IPS-11a (cell line): ENCODE measurements around the gene RPS6KL1.
A peak's percentile ranks its signal among the peaks of the same experiment; 100 is the strongest.

Experiments
- H3K4me3 ChIP-seq: one replicate; pipeline ENCODE4 v1.5.1; 2013; ENCODE audit warnings: low read depth, low read length, control low read depth

The RPS6KL1 gene

DNA sequence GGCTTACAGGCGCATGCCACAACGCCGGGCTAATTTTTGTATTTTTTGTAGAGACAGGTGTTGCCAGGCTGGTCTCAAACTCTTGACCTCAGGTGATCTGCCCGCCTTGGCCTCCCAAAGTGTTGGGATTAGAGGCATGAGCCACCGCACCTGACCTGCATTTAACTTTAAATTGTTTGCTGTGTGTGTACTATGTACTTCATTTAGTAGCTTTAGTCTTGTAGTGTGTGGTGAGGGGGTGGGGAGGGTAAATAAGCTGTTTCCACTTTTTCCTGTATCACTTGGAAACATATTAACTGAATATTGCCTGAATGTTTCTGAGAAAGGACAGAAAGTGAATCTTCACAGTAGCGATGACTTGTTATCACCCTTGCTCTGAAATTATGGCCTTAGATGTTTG, 32.8 kb downstream of the RPS6KL1 start:
- H3K4me3 ChIP-seq = no peak overlapping the region

DNA sequence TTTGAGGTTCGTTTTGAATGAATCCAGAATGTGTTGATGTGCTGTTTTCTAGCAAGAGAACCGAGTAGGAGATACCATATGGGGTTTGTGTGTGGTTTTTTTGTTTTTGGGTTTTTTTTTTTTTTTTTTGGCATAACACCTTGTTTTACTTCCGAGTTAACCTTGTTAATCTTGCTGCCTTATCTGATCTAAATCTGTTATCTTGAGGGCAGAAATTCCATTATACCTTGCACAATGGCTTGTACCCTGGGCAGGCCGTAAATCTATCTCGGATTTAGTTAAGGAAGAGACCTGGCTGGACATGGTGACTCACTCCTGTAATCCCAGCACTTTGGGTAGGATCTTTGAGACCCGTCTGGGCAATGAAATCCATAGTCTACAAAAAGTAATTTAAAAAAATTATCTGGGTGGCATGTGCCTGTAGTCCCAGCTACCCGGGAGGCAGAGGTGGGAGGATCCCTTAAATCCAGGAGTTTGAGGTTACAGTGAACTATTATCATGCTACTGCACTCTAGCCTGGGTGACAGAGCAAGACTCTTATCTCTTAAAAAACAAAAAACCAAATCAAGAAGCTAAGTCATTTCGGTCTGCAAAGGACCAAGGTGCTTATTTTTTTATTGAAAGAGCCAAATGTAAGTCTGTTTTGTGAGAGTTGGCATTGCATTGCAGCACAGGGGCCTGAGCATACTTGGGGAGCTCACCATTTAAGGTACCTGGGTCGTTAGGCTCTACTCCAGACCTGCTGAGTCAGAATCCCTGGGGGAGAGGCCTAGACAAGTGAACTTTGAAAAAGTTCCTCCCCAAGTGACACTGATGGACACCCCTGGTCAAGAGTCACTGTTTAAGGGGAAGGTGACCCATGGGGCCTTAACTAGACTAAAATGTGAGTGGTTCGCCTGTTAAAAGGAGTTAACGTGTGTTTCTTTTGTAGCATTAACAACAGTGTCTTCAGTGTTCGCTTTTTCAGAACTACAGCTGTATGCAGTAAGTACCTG, 34.6 kb downstream of the RPS6KL1 start:
- H3K4me3 ChIP-seq = no peak overlapping the region

GRCh38 chr14:74886001-74886400, 37.1 kb downstream of the RPS6KL1 start:
- no peak overlapping the region for H3K4me3 ChIP-seq

DNA sequence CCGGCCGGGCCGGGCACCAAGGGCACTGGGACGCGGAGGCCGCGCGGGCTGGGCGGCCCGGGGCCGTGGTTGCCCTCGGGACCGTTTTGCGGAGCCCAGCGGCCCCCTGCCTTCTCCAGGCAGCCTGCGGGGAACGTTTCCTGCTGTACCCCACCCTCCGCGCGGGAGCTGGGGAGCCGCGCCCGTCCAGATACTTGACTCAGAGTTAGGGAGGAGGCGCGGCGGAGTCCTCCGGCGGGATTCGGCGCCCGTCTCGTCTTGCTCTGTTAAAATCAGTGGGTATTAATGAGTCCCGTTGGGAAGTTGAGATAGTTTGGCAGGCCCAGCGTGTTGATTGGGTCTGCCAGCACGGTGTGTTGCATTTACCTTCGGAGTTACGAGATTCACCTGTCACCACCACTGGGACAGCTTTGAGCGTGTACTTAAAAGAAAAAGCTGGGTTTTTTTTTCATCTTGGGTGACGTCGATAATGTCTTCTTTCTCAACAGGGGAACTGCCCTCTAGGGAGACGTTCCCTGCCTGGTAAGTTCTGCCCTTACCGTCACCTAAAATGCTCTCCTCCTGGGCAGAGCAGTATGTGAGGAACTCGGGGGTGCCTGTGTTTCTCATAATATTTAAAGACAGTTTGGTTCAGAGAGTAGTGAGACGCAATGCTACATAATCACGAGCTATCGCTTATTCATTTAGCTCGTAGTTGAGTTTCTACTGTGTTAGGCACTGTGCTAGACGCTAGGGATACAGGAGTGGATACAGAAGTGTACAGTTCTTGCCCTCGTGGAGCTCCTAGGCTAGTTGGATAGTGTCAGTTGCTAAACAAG, 40.7 kb downstream of the RPS6KL1 start:
- H3K4me3 ChIP-seq = peak overlapping the region; percentile 86

GRCh38 chr14:74881431-74882102, 41.5 kb downstream of the RPS6KL1 start, which contains the start of gene DLST:
Gene DLST (plus strand): TSS chr14:74881916. CDS start chr14:74881954, 38 bp downstream.
- peak within 1 kb of the TSS; percentile 86 for H3K4me3 ChIP-seq

- H3K4me3 ChIP-seq = no peak overlapping the region
Measured at GRCh38 chr14:74879427-74880182, 43.5 kb downstream of the RPS6KL1 start.

DNA sequence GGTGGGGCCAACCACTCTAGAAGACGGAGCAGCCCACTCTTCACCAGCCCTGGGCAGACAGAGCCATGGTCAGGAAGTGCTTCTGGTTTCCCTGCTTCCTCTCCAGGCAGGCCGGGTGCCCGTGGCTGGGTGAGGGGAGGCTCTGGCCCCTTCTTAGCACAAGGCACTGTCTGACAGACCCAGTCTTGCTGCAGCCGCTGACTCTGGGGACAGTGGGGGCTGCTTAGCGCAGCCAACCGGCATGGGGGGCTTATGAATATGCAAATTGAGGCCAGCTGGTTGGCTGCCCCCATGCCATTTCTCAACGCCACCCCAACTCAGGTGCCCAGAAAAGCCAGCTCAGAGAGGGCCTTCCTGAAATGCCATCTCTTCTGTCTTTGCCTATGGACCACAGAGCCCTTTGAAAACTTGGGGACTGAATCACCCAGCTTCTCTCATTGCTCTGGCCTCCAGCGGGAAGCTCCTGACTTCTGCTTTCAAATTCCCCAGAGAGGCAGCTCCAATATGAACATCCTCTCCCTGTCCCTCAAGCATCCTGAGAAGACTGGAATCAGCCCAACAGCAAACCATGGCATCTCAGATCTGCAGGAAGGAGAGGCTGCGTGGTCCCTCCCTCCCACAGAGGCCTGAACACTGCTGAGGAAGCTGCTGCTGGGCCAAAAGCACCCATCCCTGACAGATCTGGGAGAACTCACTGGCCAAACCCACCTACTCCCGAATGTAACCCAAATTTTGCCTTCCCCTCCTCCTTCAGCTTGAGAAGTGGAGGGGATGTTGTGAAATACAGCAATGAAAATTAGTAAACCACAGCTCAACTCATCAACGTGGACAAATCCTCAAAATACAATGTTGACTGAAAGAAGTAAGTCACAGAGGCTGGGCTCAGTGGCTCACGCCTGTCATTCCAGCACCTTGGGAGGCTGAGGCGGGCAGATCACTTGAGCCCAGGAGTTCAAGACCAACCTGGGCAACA, 46.8 kb downstream of the RPS6KL1 start, which contains the start of gene PROX2:
Gene PROX2, minus strand, starts transcription at position 205 of the 973 bp plus-strand sequence. CDS start 12,311 bp downstream, outside the sequence.
- no peak within 1 kb of the TSS for H3K4me3 ChIP-seq

DNA sequence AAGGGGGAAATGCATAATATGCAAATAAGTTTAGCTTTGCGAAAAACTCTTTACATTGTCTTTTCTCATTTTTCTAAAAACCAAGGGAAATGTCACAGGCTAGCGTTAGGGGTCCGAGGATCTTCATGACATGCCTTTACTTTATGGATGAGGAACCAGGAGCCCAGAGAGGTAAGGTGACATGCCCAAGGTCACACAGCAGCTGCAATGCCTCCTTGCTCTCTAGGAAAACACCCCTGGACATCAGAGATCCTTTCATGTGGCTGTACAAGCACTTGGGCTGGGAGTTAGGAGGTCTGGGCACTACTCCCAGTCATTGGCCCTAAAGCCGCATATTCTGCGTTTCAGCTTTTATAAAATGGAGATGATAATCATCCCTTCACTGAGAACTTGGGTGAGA, 47.9 kb downstream of the RPS6KL1 start:
- no peak overlapping the region for H3K4me3 ChIP-seq

DNA sequence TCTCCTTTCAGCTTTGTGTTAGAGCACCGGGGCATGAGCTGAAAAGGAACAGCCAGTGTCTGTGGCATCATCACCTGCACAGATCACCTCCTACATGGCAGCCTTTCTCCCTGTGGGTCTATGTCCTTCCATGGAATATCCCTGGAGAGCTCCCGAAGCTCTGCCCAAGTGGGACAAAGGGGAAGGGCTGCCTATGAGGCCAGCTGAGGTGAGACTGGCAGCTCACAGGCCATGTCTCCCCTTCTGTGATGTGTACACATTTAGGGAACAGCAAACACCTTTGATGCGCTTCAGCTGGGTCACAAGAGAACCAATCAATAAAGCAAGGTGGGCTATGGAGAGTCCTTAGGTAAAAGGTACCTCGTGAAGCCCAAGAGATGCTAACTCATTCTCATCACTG, 51.2 kb downstream of the RPS6KL1 start:
- no peak overlapping the region for H3K4me3 ChIP-seq

DNA sequence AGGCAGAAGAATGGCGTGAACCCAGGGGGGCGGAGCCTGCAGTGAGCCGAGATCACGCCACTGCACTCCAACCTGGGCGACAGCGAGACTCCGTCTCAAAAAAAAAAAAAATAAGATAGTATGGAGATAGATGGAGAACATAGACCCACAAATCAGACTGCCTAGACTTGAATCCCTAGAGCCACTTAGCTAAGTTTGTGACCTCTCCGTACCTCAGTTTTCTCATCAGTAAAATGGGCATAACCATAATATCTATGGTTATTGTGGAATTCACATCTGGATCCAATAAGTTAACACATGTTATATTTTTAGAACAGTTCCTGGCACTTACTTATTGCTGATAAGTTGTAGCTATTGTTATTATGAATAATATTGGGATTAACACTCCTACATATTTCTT, 54.3 kb downstream of the RPS6KL1 start:
- no peak overlapping the region for H3K4me3 ChIP-seq

GRCh38 chr14:74867673-74868072, 55.4 kb downstream of the RPS6KL1 start:
- no peak overlapping the region for H3K4me3 ChIP-seq

GRCh38 chr14:74866708-74867389, 56.2 kb downstream of the RPS6KL1 start:
- H3K4me3 ChIP-seq = no peak overlapping the region

- no peak overlapping the region for H3K4me3 ChIP-seq
Measured at GRCh38 chr14:74865156-74865555, 57.9 kb downstream of the RPS6KL1 start.

DNA sequence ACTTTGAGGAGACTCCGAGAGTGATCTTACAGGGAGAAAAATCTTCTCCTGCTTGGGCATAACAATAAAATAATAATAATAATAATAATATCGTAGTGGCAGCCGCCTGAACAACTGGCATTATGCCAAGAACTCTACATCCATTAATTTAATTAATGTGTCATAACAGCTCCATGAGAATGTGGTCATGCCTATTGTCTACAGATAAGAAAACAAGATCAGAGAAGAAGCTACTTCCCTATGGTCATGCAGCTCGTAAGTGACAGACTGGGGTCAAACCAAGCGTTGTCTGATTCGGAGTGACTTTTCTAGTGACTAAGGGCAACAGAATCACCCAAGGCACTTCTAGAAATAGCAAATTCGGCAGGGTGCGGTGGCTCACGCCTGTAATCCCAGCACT, 58.9 kb downstream of the RPS6KL1 start:
- H3K4me3 ChIP-seq = no peak overlapping the region

- H3K4me3 ChIP-seq = no peak overlapping the region
Measured at GRCh38 chr14:74863274-74863673, 59.8 kb downstream of the RPS6KL1 start.

DNA sequence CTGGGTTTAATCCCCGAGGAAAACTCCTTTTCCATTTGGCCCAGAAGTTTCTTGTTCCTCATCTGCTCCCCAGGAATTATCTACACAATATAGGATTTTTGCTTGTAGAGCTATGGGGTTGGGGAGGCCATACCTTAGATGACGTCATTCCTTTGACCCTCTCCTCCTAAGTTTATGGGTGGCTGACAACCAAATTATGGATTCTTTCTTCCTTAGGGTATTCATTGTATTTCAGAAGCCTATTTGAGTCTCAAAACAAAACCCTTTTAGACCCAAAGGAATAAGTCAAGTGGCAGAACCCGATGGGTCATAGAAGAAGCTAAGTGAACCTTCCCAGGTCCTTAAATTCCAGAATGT, 61.3 kb downstream of the RPS6KL1 start:
- no peak overlapping the region for H3K4me3 ChIP-seq

GRCh38 chr14:74860899-74861733, 61.9 kb downstream of the RPS6KL1 start:
- no peak overlapping the region for H3K4me3 ChIP-seq
